OCI-LY1 (cell line): ENCODE data around the gene SP7.

Experiments used
- H2AFZ ChIP-seq: fragments of 200-600 bp; sonication (generic), shearing (Covaris generic); 2 replicates; pipeline ENCODE4 v1.6.0; 2014; ENCODE audit warnings: antibody characterized with exemption, mild to moderate bottlenecking, low read length
- H3F3A ChIP-seq: fragments of 200-600 bp; sonication (generic), shearing (Covaris generic); 2 replicates; pipeline ENCODE4 v1.6.0; 2014; ENCODE audit warnings: mild to moderate bottlenecking, antibody characterized with exemption, low read length, moderate library complexity; ENCODE audit not compliant: insufficient read depth
- H3K27ac ChIP-seq: fragments of 200-600 bp; sonication (generic); 2 replicates; pipeline ENCODE4 v1.5.1; 2014; ENCODE audit warnings: low read length, mixed run types, mild to moderate bottlenecking, low read depth; ENCODE audit not compliant: poor library complexity, severe bottlenecking
- H3K27me3 ChIP-seq: fragments of 200-600 bp; sonication (generic); 2 replicates; pipeline ENCODE4 v1.6.0; 2014; ENCODE audit warnings: antibody characterized with exemption, mild to moderate bottlenecking, low read length, moderate library complexity; ENCODE audit not compliant: insufficient read depth
- H3K36me3 ChIP-seq: fragments of 200-600 bp; sonication (generic); 2 replicates; pipeline ENCODE4 v1.6.1; 2014; ENCODE audit warnings: mild to moderate bottlenecking, antibody characterized with exemption, low read length, moderate library complexity, mixed read lengths; ENCODE audit not compliant: insufficient read depth
- H3K4me1 ChIP-seq: fragments of 200-600 bp; sonication (generic); 2 replicates; pipeline ENCODE4 v1.5.1; 2014; ENCODE audit warnings: mild to moderate bottlenecking, low read length, moderate library complexity; ENCODE audit not compliant: insufficient read depth, severe bottlenecking
- H3K4me2 ChIP-seq: fragments of 200-600 bp; sonication (generic), shearing (Covaris generic); 2 replicates; pipeline ENCODE4 v1.6.1; 2014; ENCODE audit warnings: low read length
- H3K4me3 ChIP-seq: fragments of 200-600 bp; sonication (generic); 2 replicates; pipeline ENCODE4 v1.5.1; 2014; ENCODE audit warnings: low read length, low read depth, mild to moderate bottlenecking, mixed read lengths; ENCODE audit not compliant: poor library complexity, severe bottlenecking
- H3K79me2 ChIP-seq: fragments of 200-600 bp; shearing (Covaris generic); 2 replicates; pipeline ENCODE4 v1.6.1; 2016; ENCODE audit warnings: mixed run types, low read length, mixed read lengths; ENCODE audit not compliant: insufficient read depth
- H3K9ac ChIP-seq: fragments of 200-600 bp; sonication (generic), shearing (Covaris generic); 2 replicates; pipeline ENCODE4 v1.6.1; 2014; ENCODE audit warnings: mild to moderate bottlenecking, low read length, mixed read lengths
- H3K9me2 ChIP-seq: fragments of 200-600 bp; sonication (generic), shearing (Covaris generic); 2 replicates; pipeline ENCODE4 v1.6.1; 2014; ENCODE audit warnings: low read depth, mild to moderate bottlenecking, low read length, mixed read lengths
- H3K9me3 ChIP-seq: fragments of 200-600 bp; shearing (Covaris generic); 2 replicates; pipeline ENCODE4 v1.6.1; 2014; ENCODE audit warnings: low read length, mixed read lengths
- H4K20me1 ChIP-seq: fragments of 200-600 bp; sonication (generic), shearing (Covaris generic); 2 replicates; pipeline ENCODE4 v1.6.0; 2016; ENCODE audit warnings: mild to moderate bottlenecking, low read length; ENCODE audit not compliant: insufficient read depth
- EZH2 ChIP-seq: fragments of 200-600 bp; sonication (generic), shearing (Covaris generic); IDR thresholded peaks from 2 replicates; pipeline ENCODE4 v1.8.0; 2017; ENCODE audit warnings: borderline replicate concordance, mixed run types, mild to moderate bottlenecking, antibody characterized with exemption, low read length, moderate library complexity, mixed read lengths
- TF ChIP-seq, protein P1 (sequence below): fragments of 200-600 bp; sonication (generic), shearing (Covaris generic); IDR thresholded peaks from 2 replicates; pipeline ENCODE4 v1.5.1; 2017; ENCODE audit warnings: mild to moderate bottlenecking, antibody characterized with exemption, low read length, moderate library complexity, mixed read lengths

Gene SP7

GRCh38 chr12:53279888-53280498 is 56.2 kb downstream of the SP7 start:
- H4K20me1 ChIP-seq: no peaks in the 10 kb centered on the region
- no peaks in the 10 kb centered on the region for H3K79me2 ChIP-seq
- H3K4me2 ChIP-seq: no peak overlapping the region
- H3K9ac ChIP-seq: no peak overlapping the region
- no peak overlapping the region for H3K4me3 ChIP-seq
- H2AFZ ChIP-seq: no peak overlapping the region
- H3F3A ChIP-seq: no peaks in the 10 kb centered on the region
- no peaks in the 10 kb centered on the region for H3K27me3 ChIP-seq
- TF ChIP-seq, protein P1, sequence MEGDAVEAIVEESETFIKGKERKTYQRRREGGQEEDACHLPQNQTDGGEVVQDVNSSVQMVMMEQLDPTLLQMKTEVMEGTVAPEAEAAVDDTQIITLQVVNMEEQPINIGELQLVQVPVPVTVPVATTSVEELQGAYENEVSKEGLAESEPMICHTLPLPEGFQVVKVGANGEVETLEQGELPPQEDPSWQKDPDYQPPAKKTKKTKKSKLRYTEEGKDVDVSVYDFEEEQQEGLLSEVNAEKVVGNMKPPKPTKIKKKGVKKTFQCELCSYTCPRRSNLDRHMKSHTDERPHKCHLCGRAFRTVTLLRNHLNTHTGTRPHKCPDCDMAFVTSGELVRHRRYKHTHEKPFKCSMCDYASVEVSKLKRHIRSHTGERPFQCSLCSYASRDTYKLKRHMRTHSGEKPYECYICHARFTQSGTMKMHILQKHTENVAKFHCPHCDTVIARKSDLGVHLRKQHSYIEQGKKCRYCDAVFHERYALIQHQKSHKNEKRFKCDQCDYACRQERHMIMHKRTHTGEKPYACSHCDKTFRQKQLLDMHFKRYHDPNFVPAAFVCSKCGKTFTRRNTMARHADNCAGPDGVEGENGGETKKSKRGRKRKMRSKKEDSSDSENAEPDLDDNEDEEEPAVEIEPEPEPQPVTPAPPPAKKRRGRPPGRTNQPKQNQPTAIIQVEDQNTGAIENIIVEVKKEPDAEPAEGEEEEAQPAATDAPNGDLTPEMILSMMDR: no peak
- no peak for TF ChIP-seq EZH2
- H3K27ac ChIP-seq: no peak overlapping the region
- no peaks in the 10 kb centered on the region for H3K9me2 ChIP-seq
- H3K36me3 ChIP-seq: peaks cover 96% of the 10 kb centered on the region
- no peaks in the 10 kb centered on the region for H3K9me3 ChIP-seq
- H3K4me1 ChIP-seq: no peaks in the 10 kb centered on the region

DNA sequence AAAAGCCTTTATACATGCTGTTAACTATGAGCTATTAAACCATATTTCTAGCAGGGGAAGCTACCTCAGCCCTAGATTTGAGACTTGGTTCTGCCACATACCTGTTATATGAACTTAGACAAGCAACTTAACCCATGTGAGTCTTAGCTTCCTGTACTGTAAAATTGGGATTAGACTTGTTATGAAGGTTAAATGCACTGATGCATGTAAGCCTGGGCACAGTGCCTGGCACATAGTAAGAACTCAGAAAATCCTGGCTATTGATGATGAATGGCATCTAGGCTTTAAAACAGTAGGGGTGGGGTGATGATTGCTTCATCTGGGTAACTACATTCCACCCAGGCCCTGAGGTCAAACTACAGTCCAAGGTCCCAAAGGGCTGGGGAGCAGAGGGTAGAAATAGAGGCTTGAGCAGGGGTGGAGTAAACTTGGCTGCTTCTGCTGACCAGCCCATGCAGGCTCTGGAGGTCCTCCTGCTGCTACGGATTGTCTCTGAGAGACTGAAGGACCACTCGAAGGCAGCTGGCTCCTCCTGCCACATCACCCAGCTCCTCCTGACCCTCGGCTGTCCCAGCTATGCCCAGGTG is 56.8 kb downstream of the SP7 start:
- no peaks in the 10 kb centered on the region for H4K20me1 ChIP-seq
- H3K79me2 ChIP-seq: no peaks in the 10 kb centered on the region
- H3F3A ChIP-seq: no peaks in the 10 kb centered on the region
- H3K27me3 ChIP-seq: no peaks in the 10 kb centered on the region
- H3K9me3 ChIP-seq: no peaks in the 10 kb centered on the region
- H3K4me1 ChIP-seq: no peaks in the 10 kb centered on the region
- no peak overlapping the region for H3K27ac ChIP-seq
- no peak overlapping the region for H2AFZ ChIP-seq
- H3K4me3 ChIP-seq: no peak overlapping the region
- H3K4me2 ChIP-seq: no peak overlapping the region
- TF ChIP-seq EZH2: no peak
- TF ChIP-seq, protein P1: no peak
- no peaks in the 10 kb centered on the region for H3K9me2 ChIP-seq
- peaks cover 97% of the 10 kb centered on the region for H3K36me3 ChIP-seq
- H3K9ac ChIP-seq: no peak overlapping the region

- H3K9me3 ChIP-seq: no peaks in the 10 kb centered on the region
- H3K36me3 ChIP-seq: peaks cover 89% of the 10 kb centered on the region
- no peak overlapping the region for H3K4me2 ChIP-seq
- no peaks in the 10 kb centered on the region for H3F3A ChIP-seq
- no peak overlapping the region for H3K4me3 ChIP-seq
- H3K79me2 ChIP-seq: no peaks in the 10 kb centered on the region
- H3K27ac ChIP-seq: no peak overlapping the region
- H3K4me1 ChIP-seq: no peaks in the 10 kb centered on the region
- no peak overlapping the region for H2AFZ ChIP-seq
- H4K20me1 ChIP-seq: no peaks in the 10 kb centered on the region
- H3K27me3 ChIP-seq: no peaks in the 10 kb centered on the region
- no peaks in the 10 kb centered on the region for H3K9me2 ChIP-seq
- no peak for TF ChIP-seq EZH2
- TF ChIP-seq, protein P1: no peak
- no peak overlapping the region for H3K9ac ChIP-seq
These were observed 58.2 kb downstream of the SP7 start for GRCh38 chr12:53277981-53278380.
